NCI-H2196 treated with DMSO at 0.1 percent for 48 hours (cell line): ENCODE measurements around the gene CCRL2.

Source experiments
- DNase-seq: peaks from one replicate; lab custom pipeline; 2025; ENCODE audit not compliant: unreplicated experiment; lab: John Stamatoyannopoulos, UW

CCRL2 gene

DNA sequence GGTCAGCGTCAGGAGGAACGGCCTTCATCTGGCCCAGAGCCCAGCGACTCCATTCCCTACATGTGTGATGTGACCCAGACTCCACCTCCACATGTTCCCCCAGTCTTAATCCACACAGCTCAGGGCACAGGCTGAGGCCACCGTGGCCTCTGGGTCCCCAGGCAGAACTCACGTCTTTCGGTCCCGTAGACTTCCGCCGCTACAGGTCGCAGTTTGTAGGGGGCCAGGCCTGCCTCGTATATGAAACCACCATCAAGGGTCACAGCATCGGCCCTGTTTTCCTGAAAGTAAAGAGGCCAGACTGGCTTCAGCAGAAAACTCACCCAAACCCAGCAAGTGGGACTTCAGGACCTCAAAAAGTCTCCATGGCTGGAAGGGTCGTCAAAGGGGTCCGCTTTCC lies 49.1 kb downstream of the CCRL2 start:
- no peak for DNase-seq
